GM21515 (cell line): ENCODE measurements around the gene GALNT9.
"Not testable (repeated sequence)": the region's sequence is repeated elsewhere in the genome, so short reads cannot be mapped to it uniquely, and the experiment has no call there.

Source experiments
- ATAC-seq: cut with Tn5 transposase; IDR thresholded peaks from one replicate; pipeline ENCODE4 v1.9.1; 2021; ENCODE audit not compliant: unreplicated experiment

Gene GALNT9

DNA sequence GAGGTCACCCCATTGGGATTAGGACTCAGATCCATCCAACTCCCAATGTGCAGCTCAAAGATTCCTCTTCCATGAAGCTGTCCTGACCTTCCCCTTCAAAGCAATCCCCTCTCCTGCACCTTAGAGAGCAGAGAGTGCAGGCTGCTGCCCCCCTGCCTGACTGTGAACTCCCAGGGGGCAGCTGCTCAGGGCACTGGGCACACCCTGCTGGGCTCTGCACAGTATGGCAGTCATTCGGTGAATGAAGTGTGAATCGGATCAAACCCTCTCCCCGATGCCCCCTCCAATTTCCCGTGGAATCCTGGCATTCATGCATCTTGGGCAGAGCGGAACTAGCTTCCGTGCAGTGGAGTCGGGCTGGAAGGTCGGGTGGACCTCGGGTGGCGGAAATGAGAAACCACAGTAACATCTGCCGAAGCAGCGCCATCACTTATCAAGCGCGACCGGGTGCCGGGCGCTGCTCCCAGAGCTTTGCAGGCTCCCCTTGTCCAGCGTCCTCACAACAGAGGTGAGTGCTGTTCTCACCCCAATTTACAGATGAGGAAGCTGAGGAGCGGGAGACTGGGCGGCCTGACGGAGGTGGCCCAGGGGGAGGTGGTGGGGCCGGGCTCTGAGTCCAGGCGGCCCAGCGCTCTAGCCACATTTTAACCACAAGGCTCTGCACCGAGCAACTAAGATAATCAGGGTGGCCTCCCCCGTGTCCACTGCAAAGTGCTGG lies 14.7 kb downstream of the GALNT9 start:
- no peak for ATAC-seq

DNA sequence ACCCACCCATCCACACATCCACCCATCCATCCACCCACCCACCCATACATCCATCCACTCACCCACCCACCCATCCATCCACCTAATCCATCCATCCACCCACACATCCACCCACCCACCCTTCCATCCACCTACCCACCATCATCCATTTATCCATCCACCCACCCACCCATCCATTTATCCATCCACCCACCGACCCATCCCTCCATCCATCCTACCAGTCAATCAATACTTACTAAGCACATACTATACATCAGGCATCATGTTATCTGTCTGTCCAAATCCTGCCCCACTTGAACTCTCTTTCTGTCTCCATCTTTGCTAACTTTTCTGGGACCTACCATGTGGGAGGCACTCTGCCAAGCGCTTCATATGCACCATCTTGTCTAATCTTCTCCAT lies 15.4 kb downstream of the GALNT9 start:
- ATAC-seq: no peak

DNA sequence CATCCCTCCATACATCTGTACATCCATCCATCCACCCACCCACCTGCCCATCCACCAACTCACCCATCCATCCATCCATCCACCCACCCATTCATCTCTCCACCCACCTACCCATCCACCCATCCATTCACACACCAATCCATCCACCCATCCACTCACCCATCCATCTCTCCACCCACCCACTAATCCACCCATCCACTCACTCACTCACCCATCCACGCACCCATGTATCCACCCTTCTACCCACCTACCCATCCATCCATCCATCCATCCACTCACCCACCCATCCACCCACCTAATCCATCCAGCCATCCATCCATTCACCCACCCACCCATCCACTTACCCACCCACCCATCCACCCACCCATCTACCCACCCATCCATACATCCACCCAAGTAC lies 16.2 kb downstream of the GALNT9 start:
- no peak for ATAC-seq

DNA sequence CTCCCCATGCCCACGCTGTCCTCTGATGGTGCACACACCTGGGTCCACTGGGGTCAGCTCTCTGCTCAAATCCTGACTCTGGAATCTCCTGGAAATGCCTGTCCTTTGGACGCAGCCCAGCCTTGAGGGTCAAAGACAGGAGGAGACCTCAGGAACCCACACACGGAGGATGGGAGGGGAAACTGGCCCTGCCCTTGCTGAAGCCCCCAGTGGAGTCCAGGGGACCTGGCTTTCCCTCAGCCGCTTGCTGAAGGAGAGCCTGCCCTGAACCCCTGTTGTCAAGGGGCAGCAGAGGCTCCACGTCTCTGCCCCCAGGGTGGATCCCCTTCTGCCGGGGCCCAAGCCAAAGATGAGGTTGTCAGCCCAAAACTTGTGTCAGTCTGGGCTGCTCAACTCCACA lies 16.9 kb downstream of the GALNT9 start:
- no peak for ATAC-seq

DNA sequence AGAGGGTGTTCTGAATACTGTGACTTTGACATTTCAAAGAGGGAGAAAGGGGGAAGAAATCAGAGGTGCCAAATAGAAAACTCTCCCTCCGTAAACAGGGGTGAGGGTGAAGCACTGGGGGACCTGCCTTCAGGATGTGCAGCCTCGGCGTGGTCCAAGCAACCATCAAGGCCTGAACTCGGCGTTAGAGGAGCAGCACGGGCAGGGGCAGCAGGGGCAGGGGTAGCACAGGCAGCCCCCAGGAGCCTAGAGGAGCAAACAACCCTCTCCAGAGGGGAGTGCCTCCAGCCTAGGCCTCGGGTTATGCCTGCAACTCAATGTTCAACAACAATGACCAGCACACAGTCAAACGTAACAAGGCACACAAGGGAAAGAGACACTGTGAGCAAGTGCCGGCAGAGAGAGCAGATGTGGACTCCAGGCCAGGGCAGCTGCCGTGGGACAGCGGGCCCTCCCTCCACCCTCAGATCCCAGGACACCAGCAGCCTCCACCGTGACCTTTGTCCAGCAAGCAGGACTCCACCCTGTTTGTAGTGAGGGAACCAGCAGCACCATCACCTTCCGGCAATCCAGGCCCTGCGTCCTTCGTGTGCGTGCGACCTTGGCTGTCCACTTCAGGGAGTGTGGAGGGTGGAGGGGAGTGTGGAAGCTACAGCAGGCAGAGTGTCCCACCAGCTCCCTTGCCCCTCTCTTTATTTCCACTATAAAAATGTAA lies 18.0 kb downstream of the GALNT9 start:
- no peak for ATAC-seq

DNA sequence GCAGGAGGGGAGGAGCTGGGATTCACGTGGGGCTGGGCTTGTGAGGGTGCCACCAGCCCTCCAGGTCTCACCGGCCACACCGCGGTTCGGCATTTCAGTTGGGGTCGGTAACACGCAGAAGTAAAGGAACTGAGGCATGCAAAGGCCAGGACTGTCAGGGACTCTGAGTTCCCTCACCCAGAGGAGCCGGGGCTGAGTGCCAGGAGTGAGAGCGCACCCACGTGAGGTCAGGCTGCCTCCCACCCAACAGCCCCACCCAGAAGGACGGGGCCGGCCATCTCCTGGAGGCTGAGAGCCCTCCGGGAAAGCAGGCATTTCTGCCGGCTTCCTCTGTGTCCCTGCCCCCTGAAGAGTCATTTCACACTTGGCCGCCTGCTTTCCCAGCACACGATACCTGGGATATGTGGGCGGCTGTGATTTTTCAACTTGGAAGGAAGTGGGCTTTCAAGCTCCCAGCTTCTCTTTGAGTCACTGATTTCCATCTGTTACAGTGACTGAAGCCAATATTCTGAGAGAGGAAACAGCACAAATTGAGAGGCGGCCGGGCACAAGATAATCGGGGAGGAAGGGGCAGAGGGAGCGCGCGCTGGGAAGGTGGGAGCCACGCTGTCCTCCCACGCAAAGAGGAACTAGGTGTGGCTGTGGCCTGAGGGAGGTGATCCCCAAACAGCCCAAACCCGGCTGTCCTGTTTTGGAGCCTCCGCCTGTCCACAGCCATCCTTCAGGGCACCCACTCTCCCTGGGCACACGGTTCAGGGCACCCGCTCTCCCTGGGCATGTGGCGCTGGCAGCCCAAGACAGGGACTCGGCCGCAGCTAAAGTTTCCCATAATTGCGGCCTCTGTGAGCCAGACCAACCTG lies 19.0 kb downstream of the GALNT9 start:
- no peak for ATAC-seq

DNA sequence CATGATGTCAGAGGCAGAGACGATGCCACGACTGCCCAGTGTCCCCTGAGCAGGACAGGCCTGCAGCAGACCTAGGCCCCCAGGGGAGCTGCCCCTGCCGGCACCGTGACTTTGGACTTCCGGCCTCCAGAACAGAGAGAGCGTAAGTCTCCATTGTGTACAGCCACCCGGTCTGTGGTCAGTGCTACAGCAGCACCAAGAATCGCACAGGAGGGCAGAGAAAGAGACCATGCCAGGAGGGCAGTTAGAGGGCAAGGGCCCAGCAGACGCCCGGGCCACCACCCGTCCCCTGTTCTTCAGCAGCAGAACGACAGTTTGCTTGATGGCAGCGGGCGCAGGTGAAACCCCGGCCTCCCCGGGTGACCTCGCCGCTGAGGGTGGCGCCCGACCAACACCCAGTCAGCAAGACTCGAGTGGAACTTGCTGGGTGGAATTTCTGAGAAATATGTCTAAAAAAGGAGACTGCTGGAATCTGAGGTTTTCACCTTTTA lies 19.7 kb downstream of the GALNT9 start:
- no peak for ATAC-seq

DNA sequence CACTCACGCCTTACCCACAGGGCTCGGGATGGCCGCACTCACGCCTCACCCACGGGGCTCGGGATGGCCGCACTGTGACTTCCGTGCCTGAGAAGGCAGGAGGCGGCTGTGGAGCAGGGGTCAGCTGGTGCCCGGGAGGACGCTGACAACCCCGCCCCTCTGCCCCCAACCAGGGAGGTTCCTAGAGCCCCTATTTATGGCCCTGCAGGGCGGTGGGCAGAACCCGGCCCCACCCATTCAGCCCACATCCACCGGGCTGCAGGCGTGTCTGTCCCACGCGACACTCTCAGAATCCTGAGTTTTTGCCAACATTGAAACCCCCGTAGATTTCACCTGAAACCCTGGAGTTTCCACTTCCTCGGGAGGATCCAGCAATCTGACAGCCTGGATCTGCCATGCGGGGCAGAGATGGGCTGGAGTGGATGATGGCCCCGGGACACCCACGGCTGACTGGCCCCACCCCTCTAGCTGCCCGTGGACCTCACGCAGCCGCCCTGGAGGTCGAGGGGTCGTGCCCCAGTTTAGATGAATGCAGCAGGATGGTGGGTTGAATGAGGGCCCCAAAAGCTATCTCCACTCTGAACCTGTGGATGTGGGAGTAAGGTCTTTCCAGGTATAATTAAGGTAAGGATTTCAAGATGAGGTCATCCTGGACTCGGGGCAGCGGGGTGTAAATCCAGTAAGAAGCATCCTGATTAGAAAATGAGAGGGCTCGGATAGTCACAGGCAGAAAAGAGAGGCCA lies 20.4 kb downstream of the GALNT9 start:
- ATAC-seq: no peak

DNA sequence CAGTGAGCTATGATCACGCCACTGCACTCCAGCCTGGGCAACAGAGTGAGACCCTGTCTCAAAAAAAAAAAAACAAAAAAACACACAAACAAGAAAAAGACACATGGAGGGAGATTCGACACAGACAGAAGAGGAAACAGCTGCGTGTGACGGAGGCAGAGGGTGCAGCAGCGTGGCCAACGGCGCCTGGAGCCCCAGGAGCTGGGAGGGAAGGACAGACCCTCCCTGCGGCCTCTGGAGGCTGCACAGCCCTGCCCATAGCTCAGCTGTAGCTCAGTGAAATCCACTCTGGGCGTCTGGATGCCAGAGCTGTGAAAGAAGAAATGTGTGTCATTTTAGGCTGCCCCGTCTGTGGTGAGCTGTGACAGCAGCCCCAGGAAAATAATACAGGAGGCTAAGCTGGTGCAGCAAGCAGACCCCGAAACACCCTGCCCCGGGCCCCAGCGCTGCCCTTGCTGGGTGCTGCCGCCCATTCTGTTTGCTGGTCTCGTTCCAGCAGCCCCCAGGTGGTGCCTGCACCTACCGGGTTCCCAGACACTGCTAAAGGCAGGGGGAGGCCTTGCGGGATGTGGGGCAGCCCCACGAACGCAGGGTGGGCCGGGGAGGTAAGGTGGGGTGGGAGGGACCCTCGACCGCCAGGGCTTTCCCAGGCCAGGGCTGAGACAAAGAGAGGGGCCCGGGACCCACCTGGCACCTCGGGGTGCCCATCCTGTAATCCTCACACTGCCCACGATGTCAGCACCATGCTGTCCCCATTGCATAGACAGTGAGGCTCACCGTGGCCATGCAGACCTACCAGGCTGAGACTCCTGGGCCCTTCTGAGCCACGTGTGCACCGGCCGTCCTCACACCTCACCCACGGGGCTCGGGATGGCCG lies 21.2 kb downstream of the GALNT9 start:
- no peak for ATAC-seq

DNA sequence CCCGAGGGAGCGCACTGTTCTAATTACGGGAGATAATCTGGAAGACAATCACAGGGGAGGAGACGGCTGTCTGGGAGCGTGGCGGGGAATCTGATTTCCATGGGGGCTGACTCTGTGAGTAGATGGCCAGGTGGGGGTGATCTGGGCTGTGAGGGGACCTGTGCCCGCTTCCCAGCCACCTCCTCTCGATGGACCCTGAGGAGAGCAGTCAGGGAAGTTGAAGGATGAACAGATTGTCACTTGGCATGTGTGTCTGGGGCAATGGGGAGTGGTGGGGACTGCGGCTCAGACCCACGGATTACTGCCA lies 22.6 kb downstream of the GALNT9 start:
- ATAC-seq: no peak

DNA sequence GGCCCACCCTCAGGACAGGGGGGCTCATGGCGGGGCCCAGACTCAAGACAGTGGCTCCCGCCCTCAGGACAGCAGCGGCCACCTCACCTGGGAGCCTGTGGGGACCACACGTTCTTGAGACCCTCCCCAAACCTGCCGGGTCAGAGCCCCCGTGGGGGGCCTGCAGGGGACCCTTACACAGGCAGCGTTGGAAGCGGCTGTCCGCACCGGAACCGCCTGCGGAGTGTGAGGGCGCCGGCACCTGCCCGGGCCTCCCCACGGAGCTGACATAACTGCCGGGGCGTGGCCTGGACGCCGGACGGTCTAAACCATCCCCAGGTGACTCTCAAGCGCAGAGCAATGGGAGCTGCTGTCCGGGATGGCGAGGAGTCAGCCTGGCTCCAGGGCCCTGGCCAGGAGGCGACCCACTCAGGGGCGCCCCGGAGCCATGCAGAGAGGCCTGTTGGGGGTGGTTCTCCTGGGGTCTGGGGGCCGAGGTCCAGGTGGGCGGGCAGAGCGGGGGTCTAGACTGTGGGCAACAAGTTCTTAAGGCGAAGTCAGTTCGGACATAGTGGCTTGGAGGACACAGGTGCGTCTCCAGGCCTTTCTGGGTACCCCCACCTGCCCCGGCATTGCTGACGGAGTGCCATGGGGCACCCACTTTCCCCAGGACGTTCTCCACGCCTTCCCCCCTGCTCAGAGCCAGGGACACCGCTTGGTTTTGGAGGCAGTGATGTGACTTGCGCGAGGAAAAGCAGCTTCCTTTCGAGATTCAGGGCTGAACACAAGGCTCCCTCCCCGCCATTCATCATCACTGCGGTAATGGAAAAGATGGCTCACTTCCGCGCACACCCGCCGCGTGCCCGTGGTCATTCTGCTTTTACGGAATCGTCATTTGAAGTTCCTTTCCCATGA lies 23.2 kb downstream of the GALNT9 start:
- ATAC-seq: no peak

DNA sequence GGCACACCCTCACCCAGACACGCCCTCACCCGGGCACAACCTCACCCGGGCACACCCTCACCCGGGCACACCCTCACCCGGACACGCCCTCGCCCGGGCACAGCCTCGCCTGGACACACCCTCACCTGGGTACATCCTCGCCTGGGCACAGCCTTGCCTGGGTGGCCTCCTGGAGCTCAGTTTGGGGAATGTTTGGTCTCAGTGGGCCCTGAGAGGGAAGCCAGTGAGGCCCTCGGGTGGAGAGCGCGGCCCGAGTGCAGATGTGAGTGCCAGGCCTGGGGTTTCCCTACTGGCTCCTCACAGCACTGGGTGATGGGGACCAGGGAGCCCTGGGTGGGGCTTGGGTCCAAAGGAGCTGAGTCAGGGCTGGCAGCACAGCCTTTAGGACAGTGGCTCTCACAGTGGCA lies 23.8 kb downstream of the GALNT9 start:
- no peak for ATAC-seq

DNA sequence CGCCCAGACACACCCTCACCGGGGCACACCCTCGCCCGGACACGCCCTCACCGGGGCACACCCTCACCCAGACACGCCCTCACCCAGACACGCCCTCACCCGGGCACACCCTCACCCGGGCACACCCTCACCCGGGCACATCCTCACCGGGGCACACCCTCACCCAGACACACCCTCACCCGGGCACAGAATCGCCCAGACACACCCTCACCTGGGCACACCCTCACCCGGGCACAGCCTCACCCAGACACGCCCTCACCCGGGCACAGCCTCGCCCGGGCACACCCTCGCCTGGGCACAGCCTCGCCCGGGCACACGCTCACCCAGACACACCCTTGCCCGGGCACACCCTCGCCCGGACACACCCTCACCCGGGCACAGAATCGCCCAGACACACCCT lies 24.5 kb downstream of the GALNT9 start:
- not testable (repeated sequence) for ATAC-seq

DNA sequence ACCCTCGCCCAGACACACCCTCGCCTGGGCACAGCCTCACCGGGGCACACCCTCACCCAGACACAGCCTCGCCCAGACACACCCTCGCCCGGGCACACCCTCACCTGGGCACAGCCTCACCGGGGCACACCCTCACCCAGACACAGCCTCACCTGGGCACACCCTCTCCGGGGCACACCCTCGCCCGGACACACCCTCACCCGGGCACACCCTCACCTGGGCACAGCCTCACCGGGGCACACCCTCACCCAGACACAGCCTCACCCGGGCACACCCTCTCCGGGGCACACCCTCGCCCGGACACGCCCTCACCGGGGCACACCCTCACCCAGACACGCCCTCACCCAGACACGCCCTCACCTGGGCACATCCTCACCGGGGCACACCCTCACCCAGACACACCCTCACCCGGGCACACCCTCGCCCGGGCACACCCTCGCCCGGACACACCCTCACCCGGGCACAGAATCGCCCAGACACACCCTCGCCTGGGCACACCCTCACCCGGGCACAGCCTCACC lies 25.5 kb downstream of the GALNT9 start:
- not testable (repeated sequence) for ATAC-seq

DNA sequence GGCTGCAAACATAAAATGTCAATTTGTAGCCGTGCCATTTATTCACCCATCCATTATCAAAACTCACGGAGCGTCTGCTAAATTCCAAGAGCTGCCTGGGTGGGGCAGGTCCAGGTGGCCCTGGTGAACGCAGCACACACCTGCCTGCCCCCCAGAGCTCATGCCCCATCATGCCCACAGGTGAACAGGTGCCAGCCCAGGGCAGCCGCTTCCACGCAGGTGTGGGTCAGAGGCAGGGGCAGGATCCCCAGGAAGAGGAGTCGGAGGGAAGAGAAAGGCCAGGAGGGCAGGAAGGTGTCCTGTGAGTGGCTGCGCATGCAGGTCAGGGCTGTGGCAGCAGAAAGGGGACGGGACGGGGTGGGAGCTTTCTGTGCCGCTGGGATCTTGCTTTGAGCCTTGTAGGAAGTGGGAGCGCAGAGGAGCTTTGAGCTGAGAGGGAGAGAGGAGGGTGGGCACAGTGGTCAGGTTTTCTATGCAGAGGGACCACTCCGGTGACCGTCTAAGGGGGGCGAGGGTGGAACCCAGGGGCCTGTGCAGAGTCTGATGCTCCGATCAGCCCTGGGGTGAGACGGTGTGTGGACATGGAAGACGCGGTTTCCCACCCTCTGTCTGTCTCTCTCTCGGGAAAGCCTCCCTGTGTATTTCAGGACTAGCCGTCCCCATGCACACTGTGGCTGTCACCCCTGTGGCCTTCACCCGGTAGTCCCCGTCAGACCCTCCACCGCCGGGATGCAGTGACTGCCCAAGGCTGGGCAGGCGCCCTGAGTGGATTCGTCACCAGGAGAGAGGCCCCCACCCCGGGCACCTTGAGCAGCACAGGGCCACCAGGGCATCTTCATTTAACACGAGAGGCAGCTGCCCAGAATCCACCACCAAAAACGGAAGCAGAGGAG lies 26.7 kb downstream of the GALNT9 start:
- ATAC-seq: no peak

DNA sequence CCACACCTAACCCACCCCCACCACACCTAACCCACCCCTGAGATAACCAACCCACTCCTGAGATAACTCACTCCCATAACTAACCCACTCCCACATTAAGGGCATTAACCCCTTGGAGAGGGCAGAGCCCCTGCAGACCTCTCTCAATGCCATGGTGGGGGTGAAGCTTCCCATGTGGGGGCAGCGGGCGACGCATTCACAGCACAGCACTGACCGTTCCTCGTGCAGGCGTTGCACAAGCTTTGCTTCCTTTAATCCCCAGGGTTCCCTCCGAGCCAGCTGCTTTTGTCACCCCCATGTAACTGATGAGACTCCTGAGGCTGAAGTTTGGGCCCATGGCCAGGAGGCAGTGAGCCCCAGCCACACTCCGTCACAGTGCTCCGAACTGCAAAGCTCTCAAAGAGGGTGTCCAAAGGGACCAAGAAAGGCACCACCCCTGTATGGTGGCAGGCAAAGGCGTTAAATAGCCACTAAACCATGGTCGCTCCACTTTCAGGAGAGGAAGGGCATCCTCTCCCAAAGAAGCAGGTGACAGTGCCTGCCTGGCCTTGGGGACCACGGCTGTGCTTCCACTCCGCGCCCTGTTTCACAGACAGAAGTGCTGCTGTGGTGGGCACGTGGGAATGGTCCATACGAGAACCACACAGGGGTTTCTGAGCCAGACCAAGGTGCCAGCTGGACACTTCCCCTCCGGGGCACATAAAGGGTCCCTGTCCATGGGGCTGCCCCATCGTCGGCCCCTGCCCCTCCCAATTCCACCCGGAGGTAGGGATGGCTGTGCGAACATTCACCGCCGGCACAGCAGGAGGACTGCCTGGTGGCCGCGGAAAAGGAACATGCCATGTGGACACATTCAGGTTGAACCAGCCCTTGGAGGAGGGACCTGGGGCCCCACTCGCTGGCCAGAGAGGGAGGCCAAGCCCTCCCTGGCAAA lies 28.3 kb downstream of the GALNT9 start:
- ATAC-seq: no peak

DNA sequence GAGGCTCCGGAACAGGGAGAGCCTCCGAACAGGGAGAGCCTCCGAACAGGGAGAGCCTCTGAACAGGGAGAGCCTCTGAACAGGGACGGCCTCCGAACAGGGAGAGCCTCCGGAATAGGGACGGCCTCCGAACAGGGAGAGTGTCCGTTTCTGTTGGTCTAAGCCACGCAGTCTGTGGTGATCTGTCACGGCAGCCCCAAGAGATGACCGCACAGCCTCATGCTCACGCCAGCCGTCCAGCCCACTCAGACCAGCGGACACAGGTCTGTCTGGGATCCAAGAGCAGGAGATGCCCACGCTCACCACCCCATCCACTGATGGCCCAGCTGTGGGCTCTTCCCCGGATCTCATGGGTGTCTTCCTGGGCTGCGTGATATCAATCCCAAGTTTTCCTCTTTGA lies 33.3 kb downstream of the GALNT9 start:
- no peak for ATAC-seq
